Neuronal stem cell (in vitro differentiated cells): ENCODE results near the gene LRRC25.
A peak's percentile ranks its signal among the peaks of the same experiment; 100 is the strongest.

Experiments
- DNase-seq: peaks from one replicate; pipeline ENCODE4 v3.0.0-alpha.2; 2013; ENCODE audit warnings: low spot score
- H2AFZ ChIP-seq: one replicate; pipeline ENCODE4 v1.6.1; 2013; ENCODE audit warnings: mild to moderate bottlenecking, low read length, inconsistent platforms
- H2AK5ac ChIP-seq: 2 replicates; pipeline ENCODE4 v1.6.1; 2013; ENCODE audit warnings: low read depth, mild to moderate bottlenecking, inconsistent platforms, low read length, moderate library complexity, mixed read lengths
- H2BK120ac ChIP-seq: 2 replicates; pipeline ENCODE4 v1.6.1; 2013; ENCODE audit warnings: low read depth, mild to moderate bottlenecking, inconsistent platforms, low read length, moderate library complexity, mixed read lengths
- H2BK12ac ChIP-seq: one replicate; pipeline ENCODE4 v1.6.1; 2013; ENCODE audit warnings: low read length, inconsistent platforms
- H2BK15ac ChIP-seq: 2 replicates; pipeline ENCODE4 v1.6.1; 2013; ENCODE audit warnings: mild to moderate bottlenecking, low read length, inconsistent platforms, mixed read lengths
- H2BK5ac ChIP-seq: one replicate; pipeline ENCODE4 v1.6.1; 2013; ENCODE audit warnings: inconsistent platforms, mild to moderate bottlenecking, low read length, moderate library complexity
- H3K14ac ChIP-seq: one replicate; pipeline ENCODE4 v1.6.1; 2013; ENCODE audit warnings: low read length, inconsistent platforms
- H3K18ac ChIP-seq: 2 replicates; pipeline ENCODE4 v1.6.1; 2013; ENCODE audit warnings: low read length, inconsistent platforms
- H3K23ac ChIP-seq: 2 replicates; pipeline ENCODE4 v1.6.1; 2013; ENCODE audit warnings: low read depth, mild to moderate bottlenecking, mixed read lengths, low read length, inconsistent platforms; ENCODE audit not compliant: poor library complexity
- H3K27ac ChIP-seq: replicated peaks from 3 replicates; pipeline ENCODE4 v1.5.1; 2013; ENCODE audit warnings: low read length, inconsistent platforms
- H3K27me3 ChIP-seq, 3 experiments: 2 replicates each; pipeline ENCODE4 v1.6.1; 2013; ENCODE audit warnings: low read length in 3 of 3, mild to moderate bottlenecking in 2 of 3, inconsistent platforms in 1 of 3, low read depth in 1 of 3, mixed read lengths in 1 of 3, moderate library complexity in 1 of 3; ENCODE audit not compliant: control insufficient read depth in 3 of 3, insufficient read depth in 3 of 3
- H3K36me3 ChIP-seq, 2 donors: replicated peaks in 1 of 2; 2 replicates each; pipeline ENCODE4 v1.6.1; 2013; ENCODE audit warnings: low read length in 2 of 2; ENCODE audit not compliant: control insufficient read depth in 2 of 2, insufficient read depth in 2 of 2
- H3K4ac ChIP-seq: 2 replicates; pipeline ENCODE4 v1.6.1; 2013; ENCODE audit warnings: inconsistent platforms, mild to moderate bottlenecking, low read length, moderate library complexity
- H3K4me1 ChIP-seq, 2 donors: 1 replicate in 1 of 2; 2 replicates in 1 of 2; pipeline ENCODE4 v1.6.1; 2013; ENCODE audit warnings: low read length in 2 of 2, low read depth in 1 of 2; ENCODE audit not compliant: control insufficient read depth in 2 of 2, insufficient read depth in 1 of 2
- H3K4me2 ChIP-seq: one replicate; pipeline ENCODE4 v1.6.1; 2013; ENCODE audit warnings: mild to moderate bottlenecking, low read length, inconsistent platforms; ENCODE audit not compliant: insufficient read depth, poor library complexity, severe bottlenecking
- H3K4me3 ChIP-seq, 2 donors: 2 replicates each; pipeline ENCODE4 v1.5.1; 2013; ENCODE audit warnings: low read length in 2 of 2, mild to moderate bottlenecking in 2 of 2, inconsistent platforms in 1 of 2, moderate library complexity in 1 of 2
- H3K79me1 ChIP-seq: one replicate; pipeline ENCODE4 v1.6.1; 2013; ENCODE audit warnings: low read depth, mild to moderate bottlenecking, inconsistent platforms, low read length, moderate library complexity
- H3K9ac ChIP-seq: one replicate; pipeline ENCODE4 v1.6.1; 2013; ENCODE audit warnings: mild to moderate bottlenecking, low read depth, low read length, inconsistent platforms; ENCODE audit not compliant: poor library complexity
- H3K9me3 ChIP-seq, 2 donors: replicated peaks in 1 of 2; 2 replicates each; pipeline versions ENCODE3 to v1.6.1; 2013; ENCODE audit warnings: low read length in 2 of 2, mild to moderate bottlenecking in 2 of 2, inconsistent platforms in 1 of 2, low read depth in 1 of 2, mixed read lengths in 1 of 2, moderate library complexity in 1 of 2; ENCODE audit not compliant: control insufficient read depth in 2 of 2, insufficient read depth in 1 of 2
- H4K8ac ChIP-seq: one replicate; pipeline ENCODE4 v1.6.1; 2013; ENCODE audit warnings: low read depth, mild to moderate bottlenecking, inconsistent platforms, low read length, moderate library complexity
- H4K91ac ChIP-seq: one replicate; pipeline ENCODE4 v1.6.1; 2013; ENCODE audit warnings: low read length, low read depth, mild to moderate bottlenecking, inconsistent platforms; ENCODE audit not compliant: poor library complexity
- WGBS, 2 donors: extraction: QIAGEN DNeasy Blood & Tissue Kit; methylation state at CpG; one replicate each; pipeline ENCODE4 v1.1.7; 2013; ENCODE audit warnings: missing lambda C conversion rate in 2 of 2, mixed read lengths in 1 of 2; ENCODE audit not compliant: insufficient read length in 2 of 2, insufficient replicate concordance in 1 of 2; ENCODE audit errors: extremely low coverage in 2 of 2; 5-methylcytosine and 5-hydroxymethylcytosine counted together

LRRC25 gene

GRCh38 chr19:18373407-18373891 is 24.0 kb downstream of the LRRC25 start:
- peak overlapping the region; percentile 33 for H3K27ac ChIP-seq
- H4K8ac ChIP-seq, result no peak overlapping the region
- no peaks in the 10 kb centered on the region for H3K27me3 ChIP-seq
- no peak overlapping the region for H2BK12ac ChIP-seq
- H3K79me1 ChIP-seq, result no peaks in the 10 kb centered on the region
- WGBS, 2 donors, result no CpG with 5 or more reads among the region's 4 CpGs
- no peaks in the 10 kb centered on the region for H3K9me3 ChIP-seq
- no peak overlapping the region for H3K4ac ChIP-seq
- H3K14ac ChIP-seq, result no peak overlapping the region
- no peak for DNase-seq
- peak overlapping the region; percentile 6 for H3K18ac ChIP-seq
- no peak overlapping the region for H3K4me2 ChIP-seq
- no peak overlapping the region for H2BK15ac ChIP-seq
- no peak overlapping the region for H2AFZ ChIP-seq
- H3K36me3 ChIP-seq, result no peaks in the 10 kb centered on the region
- no peak overlapping the region for H2AK5ac ChIP-seq
- peaks cover 21 to 31% of the 10 kb centered on the region in 2 donors for H3K4me1 ChIP-seq
- peak overlapping the region; percentile 27 for H2BK5ac ChIP-seq
- H3K4me3 ChIP-seq, result no peak overlapping the region
- no peak overlapping the region for H3K23ac ChIP-seq
- H3K9ac ChIP-seq, result no peak overlapping the region
- no peak overlapping the region for H2BK120ac ChIP-seq
- H4K91ac ChIP-seq, result no peak overlapping the region

DNA sequence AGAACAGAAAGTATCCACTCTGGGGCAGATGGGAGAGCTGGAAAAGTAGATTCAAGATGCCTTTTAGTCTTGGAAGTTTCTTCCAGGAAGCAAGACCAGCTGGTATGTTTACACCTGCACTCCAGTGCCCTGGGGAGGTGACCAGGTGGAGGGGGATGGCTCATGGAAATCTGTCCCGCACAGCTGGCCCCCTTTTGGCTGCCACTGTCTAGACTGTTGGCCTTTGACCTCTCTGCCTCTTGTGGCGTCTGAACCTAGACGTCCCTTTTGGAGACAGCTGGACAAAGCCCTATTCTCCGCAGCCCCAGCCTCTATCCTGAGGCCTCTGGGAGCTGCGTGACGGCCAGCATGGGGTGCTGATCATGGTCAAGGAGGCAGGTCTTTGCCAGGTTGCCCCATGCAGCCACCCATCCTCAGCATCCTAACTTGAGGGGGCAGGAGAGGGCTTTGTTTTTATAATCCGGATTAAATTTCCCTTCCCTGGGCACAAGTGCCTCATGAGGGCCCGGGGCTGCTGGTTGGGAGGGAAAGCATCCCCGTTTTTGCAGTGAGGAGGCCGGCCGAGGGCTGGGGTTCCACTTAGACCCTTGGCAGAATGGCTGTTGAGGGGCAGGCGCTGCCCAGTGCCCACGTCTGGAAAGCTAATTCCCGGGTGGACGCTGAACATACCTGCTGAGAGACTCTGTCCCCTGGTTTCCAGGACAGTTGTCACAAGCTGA is 28.8 kb downstream of the LRRC25 start:
- no peaks in the 10 kb centered on the region for H3K36me3 ChIP-seq
- H3K4me3 ChIP-seq, result no peak overlapping the region
- no peak overlapping the region for H3K27ac ChIP-seq
- H3K79me1 ChIP-seq, result no peaks in the 10 kb centered on the region
- H3K4ac ChIP-seq, result no peak overlapping the region
- no CpG with 5 or more reads among the region's 15 CpGs for WGBS, 2 donors
- no peak overlapping the region for H2AK5ac ChIP-seq
- no peak overlapping the region for H2BK5ac ChIP-seq
- H4K91ac ChIP-seq, result no peak overlapping the region
- H3K4me1 ChIP-seq, result peaks cover 21 to 43% of the 10 kb centered on the region in 2 donors
- H3K14ac ChIP-seq, result no peak overlapping the region
- peak overlapping the region; percentile 31 for H3K9ac ChIP-seq
- H3K9me3 ChIP-seq, result peaks cover 0 to 3% of the 10 kb centered on the region in 2 donors
- peaks cover 0 to 2% (median 0%) of the 10 kb centered on the region in 3 experiments for H3K27me3 ChIP-seq
- H2BK12ac ChIP-seq, result no peak overlapping the region
- no peak overlapping the region for H2AFZ ChIP-seq
- H3K23ac ChIP-seq, result no peak overlapping the region
- no peak overlapping the region for H2BK15ac ChIP-seq
- no peak overlapping the region for H3K18ac ChIP-seq
- no peak overlapping the region for H2BK120ac ChIP-seq
- no peak overlapping the region for H3K4me2 ChIP-seq
- H4K8ac ChIP-seq, result no peak overlapping the region
- DNase-seq, result no peak

DNA sequence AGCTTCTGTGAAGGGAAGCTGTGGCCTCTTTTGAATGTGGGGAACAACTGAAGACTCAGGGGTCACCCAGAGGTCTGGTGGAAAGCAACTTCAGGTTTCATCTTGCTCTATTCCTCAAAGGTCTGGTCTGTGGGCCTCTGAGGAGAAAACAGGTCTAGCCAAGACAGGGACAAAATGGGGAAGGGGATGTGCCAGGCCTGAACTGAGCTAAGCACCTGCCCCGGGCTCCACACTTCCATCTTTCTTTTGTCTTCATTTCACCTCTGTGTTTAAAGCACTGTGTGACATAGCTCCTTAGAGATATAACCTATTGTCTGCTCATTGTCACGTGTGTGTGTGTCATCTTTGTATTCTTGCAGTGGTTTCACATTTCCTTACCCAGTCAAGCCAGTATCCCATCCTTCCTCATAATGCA is 31.4 kb downstream of the LRRC25 start:
- WGBS, 2 donors, result no CpG with 5 or more reads among the region's 2 CpGs
- Histone ChIP-seq H3K4ac (no peak overlapping the region), H4K91ac (no peak overlapping the region), H3K18ac (no peak overlapping the region), H3K23ac (no peak overlapping the region), H3K4me1 (peaks cover 13 to 43% of the 10 kb centered on the region in 2 donors), H2BK120ac (no peak overlapping the region), H3K4me2 (no peak overlapping the region), H3K14ac (no peak overlapping the region), H2BK12ac (no peak overlapping the region), H3K9ac (no peak overlapping the region), H3K9me3 (peaks cover 0 to 3% of the 10 kb centered on the region in 2 donors), H3K36me3 (peaks cover 0 to 10% of the 10 kb centered on the region in 2 donors), H4K8ac (no peak overlapping the region), H3K79me1 (no peaks in the 10 kb centered on the region), H2AFZ (no peak overlapping the region), H3K27me3 (peaks cover 0 to 2% (median 0%) of the 10 kb centered on the region in 3 experiments), H3K27ac (no peak overlapping the region), H2BK15ac (no peak overlapping the region), H3K4me3 (no peak overlapping the region), H2AK5ac (peak overlapping the region; percentile 3), H2BK5ac (peak overlapping the region; percentile 76)
- no peak for DNase-seq

- WGBS, 2 donors, result no CpG with 5 or more reads among the region's 15 CpGs
- Histone ChIP-seq H3K4me1 (peaks cover 13 to 43% of the 10 kb centered on the region in 2 donors), H3K27ac (no peak overlapping the region), H3K27me3 (peaks cover 0 to 2% (median 0%) of the 10 kb centered on the region in 3 experiments), H2BK120ac (no peak overlapping the region), H3K4ac (no peak overlapping the region), H3K4me3 (no peak overlapping the region), H3K79me1 (no peaks in the 10 kb centered on the region), H2BK5ac (peak overlapping the region; percentile 76), H3K18ac (no peak overlapping the region), H3K4me2 (no peak overlapping the region), H3K9me3 (peaks cover 0 to 3% of the 10 kb centered on the region in 2 donors), H2BK12ac (no peak overlapping the region), H3K9ac (no peak overlapping the region), H4K8ac (no peak overlapping the region), H2AK5ac (no peak overlapping the region), H4K91ac (no peak overlapping the region), H2BK15ac (no peak overlapping the region), H3K23ac (no peak overlapping the region), H2AFZ (peak overlapping the region; percentile 57), H3K36me3 (peaks cover 0 to 12% of the 10 kb centered on the region in 2 donors), H3K14ac (no peak overlapping the region)
- DNase-seq, result no peak
Measured at GRCh38 chr19:18364826-18365528, 32.4 kb downstream of the LRRC25 start.
